22Rv1 (cell line): ENCODE results near the gene UBE3C.

Source experiments
- CTCF ChIP-seq: fragments of 450-650 bp; IDR thresholded peaks from 2 replicates; pipeline ENCODE4 v1.5.1; 2017; ENCODE audit warnings: mild to moderate bottlenecking
- ZFX ChIP-seq: fragments of 450-650 bp; IDR thresholded peaks from 2 replicates; pipeline ENCODE4 v1.6.1; 2017; ENCODE audit warnings: antibody characterized with exemption, borderline replicate concordance

- TF ChIP-seq CTCF (no peak), ZFX (no peak)
These were observed 8.7 kb upstream of the UBE3C start for GRCh38 chr7:157129907-157130460.
